Bronchial epithelial cell (primary cell): ENCODE measurements around the gene GLI2. TPM values are rescaled to one million over a fixed set of nuclear protein-coding genes. Genes with fewer than 3 reads are reported as not detected.

ENCODE experiments used
- DNase-seq: peaks from one replicate; pipeline ENCODE4 v3.0.0-alpha.2; 2010; ENCODE audit warnings: low read depth
- FAIRE-seq: peaks from 2 replicates; lab custom pipeline; 2011; peaks lifted over from hg19 to GRCh38; lab: Jason Lieb, UNC
- H3K27me3 ChIP-seq: 2 replicates; pipeline ENCODE4 v1.5.1; 2011; ENCODE audit warnings: low read length; ENCODE audit not compliant: control insufficient read depth, insufficient read depth
- H3K36me3 ChIP-seq: 2 replicates; pipeline ENCODE4 v1.5.1; 2011; ENCODE audit warnings: low read length; ENCODE audit not compliant: control insufficient read depth, insufficient read depth
- H3K4me3 ChIP-seq: 2 replicates; pipeline ENCODE4 v1.5.1; 2011; ENCODE audit warnings: mild to moderate bottlenecking, low read depth, low read length, control low read depth
- CTCF ChIP-seq: IDR thresholded peaks from 2 replicates; pipeline ENCODE4 v1.5.1; 2011; ENCODE audit warnings: mild to moderate bottlenecking, moderate library complexity, low read length, control low read depth, inconsistent platforms; ENCODE audit not compliant: insufficient read depth, severe bottlenecking
- total RNA-seq: library from RNA; depleted of rRNA; stranded (reverse); fragments of >200 nt; gene quantifications from 2 replicates; pipeline ENCODE4 v1.2.1, GENCODE V29; 2014

The GLI2 gene
- total RNA-seq, 1 donor from 2014 or later: under 0.01 TPM

DNA sequence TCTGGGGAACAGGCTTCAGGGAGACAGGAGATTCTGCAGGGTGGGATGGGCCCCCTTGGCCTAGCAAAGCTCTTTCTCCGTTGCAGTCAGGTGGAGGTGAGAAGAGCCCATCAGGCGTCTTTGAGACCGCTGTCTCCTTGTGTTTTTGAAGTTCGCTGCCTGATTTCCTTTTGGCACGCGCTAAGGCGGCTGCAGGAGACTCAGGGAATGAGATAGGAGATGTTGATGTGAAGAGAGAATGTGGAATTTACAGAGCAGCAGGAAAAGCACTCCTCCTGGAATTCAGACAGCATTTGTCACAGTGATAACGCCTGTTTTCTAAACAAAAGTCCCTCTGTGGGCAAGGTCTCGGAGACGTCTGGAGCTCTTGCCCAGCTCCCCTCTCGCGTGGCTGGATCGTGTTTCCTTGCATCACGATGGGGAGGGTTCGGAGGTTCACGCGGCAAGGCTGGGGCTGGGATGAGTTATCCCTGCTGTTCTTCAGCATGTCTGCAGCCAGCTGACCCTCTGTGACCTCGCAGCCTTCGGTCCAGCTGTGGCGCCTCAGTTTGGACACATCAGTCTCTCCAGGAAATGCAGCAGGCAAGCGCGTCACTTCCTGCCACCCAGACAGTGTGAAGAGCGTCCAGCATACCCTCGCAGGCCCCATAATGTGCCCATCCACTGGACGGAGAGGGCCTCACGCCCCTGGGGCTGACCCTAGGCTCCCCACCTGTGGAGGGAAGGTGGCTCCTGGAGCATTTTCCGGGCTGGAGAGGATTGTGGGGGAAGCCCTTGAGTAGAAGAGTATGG is 30.2 kb downstream of the GLI2 start:
- no peaks in the 10 kb centered on the region for H3K27me3 ChIP-seq
- H3K36me3 ChIP-seq: no peaks in the 10 kb centered on the region
- H3K4me3 ChIP-seq: no peak overlapping the region
- TF ChIP-seq CTCF: no peak
- no peak for DNase-seq
- FAIRE-seq: no peak

GRCh38 chr2:120766470-120767351 is 31.0 kb downstream of the GLI2 start:
- no peaks in the 10 kb centered on the region for H3K36me3 ChIP-seq
- H3K27me3 ChIP-seq: no peaks in the 10 kb centered on the region
- no peak for FAIRE-seq
- no peak for DNase-seq
- no peak overlapping the region for H3K4me3 ChIP-seq
- TF ChIP-seq CTCF: no peak

DNA sequence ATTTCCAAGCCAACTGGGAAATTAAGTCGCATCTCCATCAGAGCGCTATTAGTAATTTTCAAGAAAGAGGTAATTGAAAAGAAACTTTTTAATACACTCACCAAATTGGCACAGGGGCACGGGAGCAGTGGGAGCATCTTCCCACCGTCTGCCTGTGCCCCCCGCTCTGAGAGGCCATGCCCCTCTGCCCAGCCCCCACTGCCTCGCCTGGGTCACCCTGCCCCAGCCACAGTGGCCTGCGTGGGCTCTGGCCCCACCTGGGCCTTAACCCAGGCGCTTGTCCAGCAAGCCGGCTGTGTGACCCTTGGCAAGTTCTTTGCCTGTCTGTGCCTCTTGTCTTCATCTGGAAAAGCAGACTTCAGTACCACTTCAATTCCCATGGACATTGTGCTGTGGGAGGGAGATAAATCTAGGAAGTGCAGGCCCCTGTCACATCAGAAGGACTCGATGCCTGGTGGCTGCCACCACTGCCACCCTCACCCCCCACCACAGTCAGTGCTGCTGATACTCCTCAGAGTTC is 31.9 kb downstream of the GLI2 start:
- no peak for TF ChIP-seq CTCF
- H3K27me3 ChIP-seq: no peaks in the 10 kb centered on the region
- no peak for FAIRE-seq
- DNase-seq: no peak
- H3K4me3 ChIP-seq: no peak overlapping the region
- H3K36me3 ChIP-seq: no peaks in the 10 kb centered on the region

GRCh38 chr2:120768112-120769048 is 32.7 kb downstream of the GLI2 start:
- TF ChIP-seq CTCF: no peak
- no peak for DNase-seq
- FAIRE-seq: no peak
- Histone ChIP-seq H3K36me3 (no peaks in the 10 kb centered on the region), H3K27me3 (no peaks in the 10 kb centered on the region), H3K4me3 (no peak overlapping the region)

DNA sequence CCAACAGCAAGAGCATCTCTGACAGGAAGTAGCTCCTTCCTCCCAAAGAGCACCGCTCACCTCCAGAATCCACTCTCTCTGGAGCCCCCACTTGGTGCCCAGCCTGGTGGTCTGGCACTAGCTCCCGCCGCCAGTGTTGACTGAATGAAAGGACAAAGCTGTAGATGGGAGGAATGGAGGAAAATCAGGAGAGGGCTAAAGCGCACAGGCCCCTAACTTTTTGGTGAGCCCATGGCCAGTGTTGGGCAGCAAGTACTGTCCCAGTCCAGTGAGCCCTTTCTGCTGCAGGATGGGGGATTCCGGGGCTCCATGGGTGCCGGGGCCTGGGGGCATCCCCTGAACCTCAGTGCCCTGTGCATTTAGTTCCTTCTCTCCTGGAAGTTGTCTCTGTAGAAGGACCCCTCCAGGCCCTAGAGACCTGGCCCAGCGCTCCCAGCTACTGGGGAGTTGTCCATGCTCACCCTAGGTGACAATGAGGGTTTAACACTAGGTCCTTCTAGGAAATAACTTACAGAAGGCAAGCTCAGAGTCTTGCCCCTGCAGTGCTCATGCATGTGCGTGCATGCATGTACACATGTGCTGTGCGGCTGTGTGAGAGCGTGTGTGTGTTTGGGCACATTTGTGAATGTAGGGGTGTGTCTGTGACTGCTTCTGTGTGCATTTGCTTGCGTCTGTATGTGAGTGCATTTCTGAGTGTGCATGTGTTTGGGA is 33.6 kb downstream of the GLI2 start:
- FAIRE-seq: no peak

More for the DNA sequence above, 33.6 kb downstream of the GLI2 start:
- no peaks in the 10 kb centered on the region for H3K27me3 ChIP-seq
- no peak for TF ChIP-seq CTCF
- H3K36me3 ChIP-seq: no peaks in the 10 kb centered on the region
- H3K4me3 ChIP-seq: no peak overlapping the region
- no peak for DNase-seq
